ENCODE measurements around the gene SH3BP5L.

GRCh38 chr1:248850124-248850523 lies 24.4 kb upstream of the SH3BP5L start:
- no peak for TF ChIP-seq CTCF (IDR thresholded peaks at IDR 0.05; ENCODE audit: borderline replicate concordance, extremely low read depth, low read length, poor library complexity, severe bottlenecking)
- no peak for TF ChIP-seq EZH2 (IDR thresholded peaks at IDR 0.05; ENCODE audit: borderline replicate concordance, low read depth, low read length, severe bottlenecking)

Measured in DND-41 (cell line).